ENCODE results near the gene PSEN2.

DNA sequence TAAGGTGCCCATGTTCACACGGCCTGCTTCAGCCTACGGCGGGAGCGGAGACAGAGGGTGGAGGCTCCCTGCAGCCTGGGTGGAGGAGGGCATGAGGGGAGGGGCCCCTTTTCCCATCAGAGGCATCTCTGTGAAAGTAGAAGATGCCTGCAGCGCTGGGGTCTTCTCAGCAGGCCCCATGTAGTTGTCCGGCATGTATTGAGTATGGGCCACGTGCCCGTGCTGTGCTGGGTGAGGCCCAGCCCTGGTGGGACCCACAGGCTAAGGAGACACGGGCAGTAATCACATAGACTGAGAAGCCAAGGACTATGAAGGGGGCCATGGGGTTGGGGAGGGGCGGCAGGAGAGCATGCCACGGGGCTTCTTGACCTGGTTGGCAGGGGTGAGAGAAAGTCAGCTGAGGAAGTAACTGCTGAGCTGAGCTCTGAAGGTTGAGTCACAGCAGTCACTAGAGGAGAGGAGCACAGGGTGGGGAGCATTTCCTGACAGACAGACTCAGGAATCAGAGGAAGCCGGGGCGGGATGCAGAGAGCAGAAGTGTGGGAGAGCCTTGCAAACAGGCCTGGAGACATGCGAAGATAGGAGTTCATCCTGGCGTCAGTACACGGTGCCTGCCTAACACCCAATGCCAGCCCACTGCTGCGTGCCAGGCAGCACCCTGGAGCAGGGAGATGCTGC, 21.6 kb downstream of the PSEN2 start:
- TF ChIP-seq POLR2AphosphoS5 (IDR thresholded peaks at IDR 0.05; ENCODE audit: borderline replicate concordance, low read depth, low read length): no peak
- TF ChIP-seq EZH2 (IDR thresholded peaks at IDR 0.05): no peak
- TF ChIP-seq FOXP2 (optimal IDR thresholded peaks at IDR 0.05; ENCODE audit: control extremely low read depth, extremely low read length, insufficient read depth): no peak
